ENCODE data around the gene VWA1. TPM values are rescaled to one million over a fixed set of nuclear protein-coding genes. Genes with fewer than 3 reads are reported as not detected.

Gene VWA1
- total and polyA plus RNA-seq, 10 of the 15 experiments (the other 5 are each of a cell fraction or from before 2014, with no cell fraction given), result 0.02 to 1.7 (median 0.32) TPM; not detected in 2

DNA sequence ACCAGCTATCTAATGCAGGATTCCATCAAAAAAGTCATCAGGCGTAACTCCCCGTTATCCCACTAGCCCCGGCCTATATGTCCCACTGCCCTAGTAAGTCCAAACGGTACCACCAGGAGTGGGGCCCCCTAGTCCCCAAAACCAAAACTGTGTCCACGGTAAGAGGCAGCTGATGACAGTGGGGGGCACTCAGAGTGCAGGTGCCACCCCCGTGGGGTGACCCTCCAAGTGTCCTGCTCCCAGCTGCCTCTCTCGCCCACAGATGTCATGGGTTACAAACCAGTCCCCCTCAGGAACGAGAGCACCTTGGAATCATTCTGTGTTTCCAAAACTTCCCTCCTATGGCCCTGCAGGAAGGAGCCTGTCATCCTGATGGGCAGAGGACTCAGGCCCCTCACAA is 49.6 kb upstream of the VWA1 start:
- in situ Hi-C loops (cut with MboI) (no loop called here), intact Hi-C loops (cut with micrococcal nuclease; ENCODE audit: unreplicated experiment) (no loop called here)
- H3K36me3 ChIP-seq (ENCODE audit: control insufficient read depth in 2 of 2, insufficient read depth in 2 of 2, low read length in 1 of 2), result peaks cover 32 to 41% of the 10 kb centered on the region in 2 experiments
- ChIA-PET SMC1A (ENCODE audit: uncharacterized antibody, unreplicated experiment) (interaction anchor here (1.0 kb wide), 1 partner anchor 12 kb away, joined by 3 read pairs; no protein-coding TSS in a partner anchor), POLR2A (interaction anchor here (0.6 kb wide), 2 partner anchors 11 to 390 kb away, joined by 7 to 9 read pairs; no protein-coding TSS in a partner anchor), CTCF (no interaction called here), RAD21 (ENCODE audit: unreplicated experiment) (no interaction called here)
- no peaks in the 10 kb centered on the region for H4K20me1 ChIP-seq (ENCODE audit: control insufficient read depth, insufficient read depth)
- H3K4me2 ChIP-seq (ENCODE audit: control insufficient read depth, insufficient read depth), result no peak overlapping the region
- no peak overlapping the region for H2AFZ ChIP-seq (ENCODE audit: control insufficient read depth, low read depth, low read length)
- H3K9me3 ChIP-seq (replicated peaks; ENCODE audit: control insufficient read depth, insufficient read depth, low read length), result no peaks in the 10 kb centered on the region
- WGBS (ENCODE audit: insufficient coverage, insufficient replicate concordance, low lambda C conversion rate, missing lambda C conversion rate), result 93% methylated on average over 8 of the region's 8 CpGs
- H3K27me3 ChIP-seq (replicated peaks in 1 of 2; ENCODE audit: control insufficient read depth in 2 of 2, insufficient read depth in 2 of 2, low read length in 1 of 2), result no peaks in the 10 kb centered on the region
- no peak for DNase-seq (ENCODE audit: low read depth, low spot score)
- TF ChIP-seq TCF7 (IDR thresholded peaks at IDR 0.05; ENCODE audit: borderline replicate concordance) (no peak), POLR2A (IDR thresholded peaks at IDR 0.05; ENCODE audit: low read depth, low read length) (peak; percentile 54; the same call in 1 of the 2 replicates), ZNF274 (IDR thresholded peaks at IDR 0.05; ENCODE audit: insufficient read depth, insufficient read length) (no peak), STAT1 (conservative IDR thresholded peaks at IDR 0.05) (no peak)
- no peak overlapping the region for H3K4me3 ChIP-seq
- BruUV-seq (replicated peaks), result no TSS peak
- H3K4me1 ChIP-seq (ENCODE audit: control insufficient read depth, insufficient read depth, low read length), result no peaks in the 10 kb centered on the region
- no peak overlapping the region for H3K9ac ChIP-seq (ENCODE audit: control insufficient read depth, insufficient read depth, low read length)
- FAIRE-seq, result no peak
- ATAC-seq, result no peak
- no peaks in the 10 kb centered on the region for H3K79me2 ChIP-seq (ENCODE audit: control insufficient read depth, insufficient read depth, low read length)
- no peak overlapping the region for H3K27ac ChIP-seq (ENCODE audit: control insufficient read depth, insufficient read depth)

DNA sequence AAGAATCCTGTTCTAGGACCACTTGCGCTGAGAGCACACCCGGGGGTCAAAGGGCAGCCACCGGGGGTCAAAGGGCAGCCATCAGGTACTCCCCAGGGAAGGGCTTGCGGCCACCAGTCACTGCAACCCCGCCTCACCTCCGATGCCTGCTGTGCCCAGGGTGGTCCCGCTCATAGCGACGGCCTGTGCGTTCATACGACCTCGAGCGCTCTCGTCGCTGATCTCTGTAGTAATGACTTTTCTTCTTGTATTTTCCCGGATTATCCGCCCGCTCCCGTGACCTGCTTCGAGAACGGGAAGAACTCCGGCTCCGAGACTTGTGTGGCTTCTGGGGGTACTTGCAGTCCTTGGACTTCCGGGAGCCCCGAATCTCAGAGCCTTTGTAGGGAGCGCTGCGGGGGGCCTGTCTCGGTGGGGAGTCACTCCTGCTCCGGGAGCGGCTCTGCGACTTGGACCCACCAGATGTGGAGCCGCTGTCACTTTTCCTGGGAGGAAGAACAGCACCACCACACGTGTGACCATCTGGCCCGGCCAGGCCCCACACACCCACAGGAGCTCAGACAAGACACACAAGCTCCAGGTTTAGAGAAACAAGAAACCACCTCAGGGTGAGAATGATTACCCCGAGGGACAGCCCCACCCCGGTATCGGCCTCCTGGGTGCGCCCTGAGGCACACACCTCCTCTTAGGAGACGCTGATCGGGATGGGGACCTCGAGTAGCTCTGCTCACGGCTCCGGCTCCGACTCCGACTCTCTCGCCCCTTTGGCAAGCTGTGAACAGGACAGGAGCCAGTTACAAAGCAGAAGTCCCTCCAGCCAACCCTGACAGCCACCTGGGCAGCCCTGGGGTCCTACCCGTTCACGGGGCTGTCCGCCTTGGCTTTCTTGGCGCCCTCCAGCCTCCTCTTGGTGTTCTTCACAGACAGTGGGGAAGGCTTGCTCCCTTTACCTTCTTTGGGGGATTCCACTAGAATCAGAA is 48.1 kb upstream of the VWA1 start:
- WGBS (ENCODE audit: insufficient coverage, insufficient replicate concordance, low lambda C conversion rate, missing lambda C conversion rate), result 97% methylated on average over 44 of the region's 50 CpGs
- no peaks in the 10 kb centered on the region for H3K27me3 ChIP-seq (replicated peaks in 1 of 2; ENCODE audit: control insufficient read depth in 2 of 2, insufficient read depth in 2 of 2, low read length in 1 of 2)
- in situ Hi-C loops (cut with MboI), result no loop called here
- H3K27ac ChIP-seq (ENCODE audit: control insufficient read depth, insufficient read depth), result no peak overlapping the region
- H3K4me3 ChIP-seq, result no peak overlapping the region
- POLR2A ChIA-PET, result no interaction called here
- CTCF ChIA-PET, result interaction anchor here (0.6 to 1.4 kb wide), 3 partner anchors 10 to 15 kb away, joined by 3 to 4 read pairs (median 3); partner anchors contain the start of gene CCNL2
- no peaks in the 10 kb centered on the region for H3K9me3 ChIP-seq (replicated peaks; ENCODE audit: control insufficient read depth, insufficient read depth, low read length)
- H3K79me2 ChIP-seq (ENCODE audit: control insufficient read depth, insufficient read depth, low read length), result no peaks in the 10 kb centered on the region
- no peak for ATAC-seq
- BruUV-seq (replicated peaks), result no TSS peak
- H4K20me1 ChIP-seq (ENCODE audit: control insufficient read depth, insufficient read depth), result no peaks in the 10 kb centered on the region
- intact Hi-C loops (cut with micrococcal nuclease; ENCODE audit: unreplicated experiment), result no loop called here
- no peak overlapping the region for H2AFZ ChIP-seq (ENCODE audit: control insufficient read depth, low read depth, low read length)
- no peaks in the 10 kb centered on the region for H3K4me1 ChIP-seq (ENCODE audit: control insufficient read depth, insufficient read depth, low read length)
- TF ChIP-seq NR2F1 (conservative IDR thresholded peaks at IDR 0.05), result peak; percentile 67
- TF ChIP-seq, protein P1, sequence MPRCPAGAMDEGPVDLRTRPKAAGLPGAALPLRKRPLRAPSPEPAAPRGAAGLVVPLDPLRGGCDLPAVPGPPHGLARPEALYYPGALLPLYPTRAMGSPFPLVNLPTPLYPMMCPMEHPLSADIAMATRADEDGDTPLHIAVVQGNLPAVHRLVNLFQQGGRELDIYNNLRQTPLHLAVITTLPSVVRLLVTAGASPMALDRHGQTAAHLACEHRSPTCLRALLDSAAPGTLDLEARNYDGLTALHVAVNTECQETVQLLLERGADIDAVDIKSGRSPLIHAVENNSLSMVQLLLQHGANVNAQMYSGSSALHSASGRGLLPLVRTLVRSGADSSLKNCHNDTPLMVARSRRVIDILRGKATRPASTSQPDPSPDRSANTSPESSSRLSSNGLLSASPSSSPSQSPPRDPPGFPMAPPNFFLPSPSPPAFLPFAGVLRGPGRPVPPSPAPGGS (IDR thresholded peaks at IDR 0.05; ENCODE audit: borderline replicate concordance, insufficient read depth, low read depth, low read length, poor library complexity, severe bottlenecking), result peak; percentile 32
- peak; percentile 22; the same call in 1 of the 2 replicates for TF ChIP-seq POLR2AphosphoS5 (IDR thresholded peaks at IDR 0.05; ENCODE audit: low read length)
- peak; percentile 59 for TF ChIP-seq NR2C1 (IDR thresholded peaks at IDR 0.05)
- no peak for TF ChIP-seq SRF (IDR thresholded peaks at IDR 0.05; ENCODE audit: low read depth in 2 of 2, low read length in 2 of 2)
- no peak for TF ChIP-seq MEF2B (IDR thresholded peaks at IDR 0.05; ENCODE audit: partially characterized antibody, poor library complexity, severe bottlenecking)
- no peak for TF ChIP-seq TCF7 (IDR thresholded peaks at IDR 0.05; ENCODE audit: borderline replicate concordance)
- RAD21 ChIA-PET (ENCODE audit: unreplicated experiment), result no interaction called here
- no peak overlapping the region for H3K4me2 ChIP-seq (ENCODE audit: control insufficient read depth, insufficient read depth)
- no peak for FAIRE-seq
- peaks cover 37 to 39% of the 10 kb centered on the region in 2 experiments for H3K36me3 ChIP-seq (ENCODE audit: control insufficient read depth in 2 of 2, insufficient read depth in 2 of 2, low read length in 1 of 2)
- H3K9ac ChIP-seq (ENCODE audit: control insufficient read depth, insufficient read depth, low read length), result no peak overlapping the region
- SMC1A ChIA-PET (ENCODE audit: uncharacterized antibody, unreplicated experiment), result interaction anchor here (1.0 kb wide), 1 partner anchor 11 kb away, joined by 3 read pairs; no protein-coding TSS in a partner anchor
- no peak for DNase-seq (ENCODE audit: low read depth, low spot score)
